Activated T-helper 1 cell treated with anti-CD3 and anti-CD28 coated beads, Interleukin-2, amount 50 U/mL, for 16 hours (primary cell): Measurements from ENCODE around the gene ADCK1.
"Not testable (repeated sequence)": the region's sequence is repeated elsewhere in the genome, so short reads cannot be mapped to it uniquely, and the experiment has no call there.

Source experiments
- DNase-seq, 2 donors: peaks; one replicate each; pipeline ENCODE4 v3.0.0-alpha.2; 2020; ENCODE audit warnings: low read depth in 1 of 2, low spot score in 1 of 2

Gene ADCK1

DNA sequence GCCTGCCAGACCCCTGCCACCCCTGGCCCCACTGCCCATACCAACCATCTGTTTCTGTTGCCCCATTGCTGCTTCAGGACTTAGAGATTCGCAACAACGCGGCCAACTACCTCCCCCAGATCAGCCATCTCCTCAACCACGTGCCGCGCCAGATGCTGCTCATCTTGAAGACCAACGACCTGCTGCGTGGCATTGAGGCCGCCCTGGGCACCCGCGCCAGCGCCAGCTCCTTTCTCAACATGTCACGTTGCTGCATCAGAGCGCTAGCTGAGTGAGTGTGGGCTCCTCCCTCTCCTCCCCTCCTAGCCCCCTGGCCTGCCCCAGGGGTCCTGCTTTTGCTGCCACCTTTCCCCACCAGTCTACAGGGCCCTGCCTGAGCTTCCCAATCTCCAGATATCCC, 131.5 kb downstream of the ADCK1 start:
- no peak for DNase-seq

DNA sequence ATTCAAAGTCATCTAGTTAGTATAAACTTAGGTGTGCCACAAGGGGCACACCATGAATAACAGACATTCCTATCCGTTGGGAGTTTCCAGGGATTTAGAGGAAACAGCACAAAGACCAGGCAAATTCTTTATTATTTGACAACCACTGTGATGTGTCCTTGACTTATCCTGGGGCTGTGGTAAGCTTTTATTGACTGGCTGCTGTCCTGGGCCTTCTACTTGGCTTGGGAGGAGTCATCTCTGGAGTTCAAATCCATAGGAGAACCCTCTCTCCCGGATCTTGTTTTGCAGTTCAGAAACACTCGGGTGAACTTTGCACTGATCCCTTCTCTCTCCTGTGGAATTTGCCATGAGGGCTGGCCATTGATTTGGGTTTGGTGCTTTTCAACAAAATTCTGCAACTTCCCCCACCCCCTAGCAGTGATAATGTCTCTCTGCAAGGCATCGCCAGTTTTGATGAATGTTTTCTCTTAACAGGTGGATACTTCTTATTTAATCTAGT, 136.3 kb downstream of the ADCK1 start:
- no peak for DNase-seq

DNA sequence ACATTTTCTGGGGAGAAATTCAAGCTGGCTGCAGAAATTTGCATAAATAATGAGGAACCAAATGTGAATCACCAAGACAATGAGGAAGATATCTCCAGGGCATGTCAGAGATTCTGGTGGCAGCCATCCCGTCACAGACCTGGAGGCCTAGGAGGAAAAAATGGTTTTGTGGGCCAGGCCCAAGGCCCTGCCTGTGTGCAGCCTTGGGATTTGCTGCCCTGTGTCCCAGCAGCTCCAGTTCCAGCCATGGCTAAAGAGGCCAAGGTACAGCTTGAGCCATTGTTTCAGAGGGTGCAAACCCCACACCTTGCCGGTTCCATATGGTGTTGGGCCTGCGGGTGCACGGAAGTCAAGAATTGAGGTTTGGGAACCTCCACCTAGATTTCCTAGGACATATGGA, 147.5 kb downstream of the ADCK1 start:
- no peak for DNase-seq

DNA sequence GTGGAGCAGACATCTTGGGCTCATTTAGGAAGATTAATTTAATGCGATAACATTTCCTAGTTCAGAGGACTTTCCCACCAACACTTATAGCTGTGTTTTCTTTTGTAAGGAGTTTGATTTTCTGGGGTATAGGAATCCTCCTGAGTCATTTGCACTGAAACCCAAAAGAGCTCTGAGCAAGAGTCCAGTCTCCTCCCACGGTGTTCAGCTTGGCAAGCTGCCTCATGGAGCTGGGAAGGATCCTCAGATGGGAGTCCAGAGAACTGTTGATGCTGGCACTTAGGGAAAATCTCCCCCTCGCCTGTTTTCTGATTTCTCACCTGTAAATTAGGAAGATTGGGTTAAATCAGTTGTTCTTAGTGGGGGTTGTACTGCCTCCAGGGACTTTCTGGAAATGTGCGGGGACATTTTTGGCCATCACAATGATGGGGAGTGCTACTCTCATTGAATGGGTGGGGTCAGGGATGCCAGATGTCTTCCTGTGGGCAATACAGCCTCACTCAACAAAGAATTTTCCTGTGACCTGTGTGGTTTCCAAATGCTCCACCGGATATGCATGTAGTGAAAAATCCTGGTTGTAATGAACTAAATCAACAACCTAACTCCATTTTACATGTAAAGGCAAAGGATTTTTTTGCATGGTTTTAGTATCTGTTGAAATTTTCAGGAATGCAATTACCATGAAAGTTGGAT, 150.6 kb downstream of the ADCK1 start:
- DNase-seq: no peak

DNA sequence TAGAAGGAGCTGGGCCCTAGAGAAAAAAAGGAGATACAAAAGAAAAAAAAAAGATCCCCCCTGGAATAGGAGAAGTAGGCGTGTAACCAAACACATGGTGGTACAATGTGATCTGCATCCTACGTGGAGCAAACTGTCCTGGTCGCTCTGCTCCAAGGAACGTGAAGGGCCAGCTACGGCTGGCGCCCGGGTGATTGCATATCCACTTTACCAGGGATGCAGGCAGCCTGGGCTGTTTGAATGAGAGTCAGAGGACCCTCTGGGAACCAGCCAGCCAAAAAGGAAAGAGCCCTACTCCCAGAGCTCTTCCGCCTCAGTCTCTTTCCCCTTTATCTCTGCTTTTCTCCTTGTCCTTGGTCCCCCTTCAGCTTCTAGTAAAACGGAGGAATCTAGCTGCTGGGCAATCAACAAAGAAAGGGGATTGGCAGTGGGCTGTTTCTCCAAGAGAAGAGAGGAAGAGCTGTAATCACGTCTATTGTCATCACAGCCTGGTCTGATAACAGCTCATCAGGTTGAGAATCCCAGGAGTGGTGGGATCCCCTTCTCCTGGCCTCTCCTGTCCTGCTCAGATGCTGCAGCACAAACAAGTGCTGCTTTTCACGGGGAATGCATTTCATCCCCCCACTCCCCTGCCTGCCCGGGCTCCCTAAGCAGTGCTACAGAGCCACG, 156.0 kb downstream of the ADCK1 start:
- DNase-seq: no peak

DNA sequence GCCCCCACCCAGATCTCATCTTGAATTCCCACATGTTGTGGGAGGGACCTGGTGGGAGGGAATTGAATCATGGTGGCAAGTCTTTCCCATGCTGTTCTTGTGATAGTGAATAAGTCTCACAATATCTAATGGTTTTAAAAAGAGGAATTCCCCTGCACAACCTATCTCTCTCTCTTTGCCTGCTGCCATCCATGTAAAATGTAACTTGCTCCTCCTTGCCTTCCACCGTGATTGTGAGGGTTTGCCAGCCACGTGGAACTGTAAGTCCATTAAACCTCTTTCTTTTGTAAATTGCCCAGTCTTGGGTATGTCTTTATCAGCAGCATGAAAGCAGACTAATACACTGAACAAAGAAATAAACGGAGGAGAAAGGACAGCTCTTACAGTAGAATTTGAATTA, 159.8 kb downstream of the ADCK1 start:
- not testable (repeated sequence) for DNase-seq

DNA sequence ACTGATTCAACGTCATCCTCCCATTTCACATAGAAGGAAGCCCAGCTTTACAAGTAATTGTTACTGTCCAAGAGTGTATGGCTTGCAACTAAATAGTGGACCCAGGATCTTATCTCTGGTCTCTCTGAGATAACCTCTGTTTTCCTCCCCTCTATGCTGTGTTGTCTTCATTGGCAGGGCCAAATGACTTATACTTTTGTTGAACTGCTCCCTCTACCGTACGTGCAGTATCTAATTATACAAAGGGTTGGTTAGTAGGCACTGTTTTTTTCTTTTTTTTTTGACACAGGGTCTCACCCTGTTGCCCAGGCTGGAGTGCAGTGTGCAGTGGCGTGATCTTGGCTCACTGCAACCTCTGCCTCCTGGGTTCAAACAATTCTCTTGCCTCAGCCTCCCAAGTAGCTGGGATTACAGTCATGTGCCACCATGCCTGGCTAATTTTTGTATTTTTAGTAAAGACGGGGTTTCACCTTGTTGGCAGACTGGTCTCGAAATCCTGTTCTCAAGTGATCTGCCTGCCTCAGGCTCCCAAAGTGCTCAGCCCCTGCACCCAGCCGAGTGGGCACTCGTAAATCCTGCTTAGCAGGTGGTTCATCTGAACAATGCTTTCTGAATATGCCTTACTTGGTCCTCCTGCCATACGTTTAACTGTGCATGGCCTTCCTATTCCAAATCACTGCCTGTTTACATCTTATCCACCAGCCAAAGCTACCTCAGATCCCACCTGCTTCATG, 162.1 kb downstream of the ADCK1 start:
- DNase-seq: no peak

DNA sequence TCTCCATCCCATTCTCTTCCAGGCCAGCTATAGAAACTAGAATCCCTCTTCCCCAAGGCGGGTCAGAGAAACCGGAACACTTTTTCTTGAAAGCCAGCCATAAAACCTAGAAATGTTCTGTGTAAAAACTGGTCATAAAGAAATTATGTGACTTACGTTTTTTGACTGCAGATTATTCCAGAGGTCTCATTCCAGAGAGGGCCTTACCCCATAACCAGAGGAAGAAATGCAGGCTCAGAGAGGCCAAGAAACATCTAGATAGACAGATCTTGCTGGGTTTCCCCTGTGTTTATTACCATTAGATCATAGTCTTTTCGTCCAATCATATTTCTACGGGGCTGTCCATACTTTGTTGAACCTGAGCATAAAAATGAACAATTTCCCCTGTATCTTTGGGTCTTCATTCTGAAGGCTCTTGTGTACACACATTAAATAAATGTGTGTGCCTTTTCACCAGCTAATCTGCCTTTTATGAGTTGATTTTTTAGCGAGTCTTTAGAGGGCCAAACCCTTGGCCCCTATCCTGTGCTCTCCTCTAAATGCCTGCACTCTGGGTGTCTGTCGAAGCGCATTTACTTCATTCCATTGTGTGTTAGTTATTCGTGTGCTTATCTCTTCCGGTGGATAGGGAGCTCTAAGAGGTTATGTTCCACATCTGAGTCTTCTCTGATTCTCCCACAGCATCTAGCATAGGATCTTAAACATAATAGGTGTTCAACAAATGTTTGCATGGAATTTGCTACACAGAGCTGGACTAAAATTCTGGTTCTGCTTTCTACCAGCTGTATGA, 163.0 kb downstream of the ADCK1 start:
- DNase-seq: no peak

DNA sequence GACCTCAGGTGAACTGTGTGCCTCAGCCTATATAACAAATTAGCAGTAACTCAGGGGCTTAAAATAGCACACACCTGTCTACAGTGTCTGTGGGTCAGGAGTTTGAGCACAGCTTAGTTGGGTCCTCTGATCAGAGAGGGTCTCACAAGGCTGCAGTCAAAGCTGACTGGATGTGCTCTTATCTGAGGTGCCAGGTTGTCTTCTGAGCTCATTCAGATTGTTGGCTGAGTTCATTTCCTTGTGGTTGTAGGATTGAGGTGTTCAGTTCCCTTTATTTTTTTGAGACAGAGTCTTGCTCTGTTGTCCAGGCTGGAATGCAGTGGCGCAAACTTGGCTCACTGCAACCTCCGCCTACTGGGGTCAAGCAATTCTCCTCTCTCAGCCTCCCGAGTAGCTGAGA, 164.7 kb downstream of the ADCK1 start:
- no peak for DNase-seq

DNA sequence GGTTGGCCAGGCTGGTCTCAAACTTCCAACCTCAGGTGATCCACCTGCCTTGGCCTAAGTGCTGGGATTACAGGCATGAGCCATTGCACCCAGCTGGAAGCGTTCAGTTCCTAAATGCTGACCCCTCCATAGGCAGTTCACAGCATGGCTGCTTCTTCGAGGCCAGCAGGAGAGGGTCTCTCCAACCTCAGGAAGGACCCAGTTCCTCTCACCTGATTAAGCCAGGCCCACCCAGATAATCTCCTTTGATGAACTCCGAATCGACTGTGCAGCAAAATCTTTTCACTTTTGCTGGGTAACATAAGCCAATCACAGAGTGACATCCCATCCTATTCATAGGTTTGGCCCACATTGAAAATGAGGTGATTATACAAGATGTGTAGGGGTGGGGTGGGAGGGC, 165.1 kb downstream of the ADCK1 start:
- DNase-seq: no peak

DNA sequence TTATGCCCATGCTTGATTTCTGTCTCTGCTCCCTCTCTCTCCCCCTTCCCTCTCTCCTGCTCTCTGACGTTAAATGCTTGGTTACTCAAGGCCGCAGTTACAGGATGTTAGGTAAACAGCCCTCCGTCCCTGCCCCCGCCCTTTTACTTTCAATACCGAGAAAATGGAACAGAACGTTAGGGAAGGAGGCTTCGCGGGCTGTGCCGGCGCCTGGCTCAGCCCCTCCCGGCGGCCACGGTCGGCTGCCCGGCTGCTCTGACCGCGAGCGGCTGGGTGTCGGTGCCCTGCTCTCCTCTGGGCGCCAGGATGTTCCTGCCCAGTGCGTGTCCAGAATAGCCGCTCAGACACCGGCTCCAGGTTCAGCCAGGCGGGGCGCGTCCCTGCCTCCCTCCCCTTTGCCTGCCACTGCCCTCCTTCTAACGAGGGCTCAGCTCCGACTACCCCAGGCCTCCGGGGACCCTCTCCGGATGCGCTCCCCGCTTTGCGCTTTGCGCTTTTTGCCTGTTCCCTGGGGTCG, 166.1 kb downstream of the ADCK1 start:
- DNase-seq: no peak

DNA sequence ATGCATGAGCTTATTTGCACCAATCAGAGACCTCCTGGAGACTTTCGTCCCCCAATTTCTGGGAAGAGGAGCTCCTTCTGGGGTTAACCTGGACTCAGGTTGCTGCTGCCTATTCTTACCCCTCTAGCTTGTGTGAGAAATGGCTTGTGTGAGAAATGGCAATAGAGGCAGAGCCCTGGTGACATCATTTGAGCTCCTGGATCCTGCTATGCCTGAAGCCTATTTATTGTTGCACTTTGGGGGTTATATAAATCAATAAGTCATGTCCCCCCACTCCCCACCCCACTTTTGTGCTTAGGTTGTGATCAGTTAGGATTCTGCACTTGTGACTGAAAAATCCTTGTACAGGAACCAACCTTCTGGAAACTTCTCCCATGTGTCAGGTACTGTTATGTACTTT, 167.2 kb downstream of the ADCK1 start:
- DNase-seq: no peak

DNA sequence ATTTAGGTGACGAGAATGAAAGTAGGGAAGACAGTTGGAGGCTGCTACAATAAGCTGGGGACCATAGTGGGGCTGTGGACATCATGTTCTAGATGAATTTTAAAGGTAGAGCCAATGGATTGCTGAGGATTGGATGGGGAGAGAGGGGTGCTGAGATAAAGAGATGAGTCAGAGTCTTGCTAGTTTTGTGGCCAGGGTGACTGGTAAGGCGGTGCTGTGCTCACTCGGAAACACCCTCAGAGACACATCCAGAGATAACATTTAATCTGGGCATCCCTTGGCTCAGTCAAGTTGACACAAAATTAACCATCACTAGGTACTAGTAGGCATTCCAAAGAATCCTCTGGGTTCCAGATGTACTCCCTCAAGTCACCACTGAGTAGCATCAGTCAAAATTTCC, 170.7 kb downstream of the ADCK1 start:
- no peak for DNase-seq

DNA sequence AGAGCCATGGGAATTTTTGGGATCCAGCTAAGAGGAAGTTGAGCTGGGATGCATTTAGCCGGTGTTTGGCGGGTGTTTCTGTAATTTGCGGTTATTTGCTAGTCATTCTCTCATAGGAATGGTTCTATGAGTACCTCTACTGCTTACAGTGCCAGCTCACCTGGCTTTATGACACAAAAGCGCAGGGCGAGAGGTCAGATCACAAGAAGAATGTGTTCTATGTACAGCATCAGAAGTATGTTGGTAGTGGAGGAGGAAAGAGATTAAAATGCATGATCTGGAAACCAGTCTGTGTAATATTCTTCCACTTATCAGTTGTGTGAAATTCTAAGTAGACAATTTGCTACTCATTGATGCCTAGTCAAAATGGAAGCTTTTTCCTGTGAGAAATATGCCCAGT, 173.3 kb downstream of the ADCK1 start:
- no peak for DNase-seq

DNA sequence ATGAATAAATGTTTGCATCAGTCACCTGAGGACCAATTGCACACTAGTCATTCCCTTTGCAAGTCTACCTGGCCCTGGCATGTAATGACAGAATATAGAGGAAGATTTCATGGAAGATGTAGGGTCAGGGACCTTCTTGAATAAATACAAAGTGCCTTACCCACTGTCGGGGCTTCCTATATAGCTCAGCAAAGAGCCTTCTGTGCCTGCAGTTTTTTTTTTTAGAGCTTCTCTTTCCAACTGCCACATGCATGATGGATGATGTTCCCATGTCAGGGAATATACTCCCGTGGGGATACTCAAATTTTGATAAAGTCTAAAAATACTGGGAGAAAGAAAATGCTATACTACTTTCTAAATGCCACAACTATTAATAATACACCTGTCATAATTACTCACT, 176.7 kb downstream of the ADCK1 start:
- DNase-seq: no peak

DNA sequence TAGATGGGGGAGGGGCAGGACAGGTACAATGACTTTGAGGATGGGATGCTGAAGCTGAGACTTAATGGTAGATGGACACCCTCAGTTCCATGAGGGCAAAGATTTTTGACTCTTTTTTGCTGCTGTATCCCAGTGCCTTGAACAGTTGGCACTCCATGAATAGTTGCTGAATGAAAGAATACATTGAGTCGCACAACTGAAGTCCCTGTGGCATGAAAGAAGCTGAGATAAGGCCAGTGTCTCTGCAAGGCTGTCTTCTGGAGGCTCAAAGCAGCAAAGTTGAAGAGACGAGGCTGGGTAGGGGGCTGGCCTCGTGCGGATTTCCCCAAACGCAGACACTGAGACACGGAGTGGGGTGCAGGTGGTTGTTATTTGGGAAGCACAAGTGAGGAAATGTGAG, 179.3 kb downstream of the ADCK1 start:
- no peak for DNase-seq

DNA sequence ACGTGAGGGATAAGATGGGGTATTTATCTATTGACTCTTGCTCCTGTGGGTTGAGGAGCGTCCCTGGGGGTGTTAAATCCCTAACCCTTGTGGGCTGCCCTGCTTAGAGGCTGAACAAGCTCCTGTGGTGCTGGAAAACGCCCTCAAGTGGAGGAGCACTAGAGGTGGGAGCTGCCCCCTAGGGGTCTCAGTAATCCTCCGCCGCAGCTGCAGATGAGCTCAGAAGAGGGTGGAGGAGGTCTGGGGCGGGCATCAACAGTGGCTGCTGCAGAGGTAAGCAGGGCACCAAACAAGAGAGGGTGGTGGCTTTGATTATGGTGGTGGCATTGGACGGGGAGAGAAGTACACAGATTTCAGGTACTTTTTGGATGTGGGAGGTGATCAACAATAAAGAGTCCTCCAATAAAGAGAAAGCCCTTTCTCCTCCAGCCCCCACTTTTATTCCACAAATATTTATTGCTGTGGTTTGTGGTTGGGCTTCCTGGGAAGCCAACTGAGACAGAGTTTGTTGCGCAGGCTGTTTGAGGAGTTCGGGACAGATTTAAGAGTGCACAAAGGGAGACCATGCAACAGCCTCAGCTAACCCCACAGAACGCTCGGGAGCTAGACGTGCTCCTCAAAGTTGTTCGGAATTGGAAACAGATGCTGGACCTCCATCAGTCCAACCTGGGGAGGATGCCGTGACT, 179.9 kb downstream of the ADCK1 start:
- DNase-seq: no peak

DNA sequence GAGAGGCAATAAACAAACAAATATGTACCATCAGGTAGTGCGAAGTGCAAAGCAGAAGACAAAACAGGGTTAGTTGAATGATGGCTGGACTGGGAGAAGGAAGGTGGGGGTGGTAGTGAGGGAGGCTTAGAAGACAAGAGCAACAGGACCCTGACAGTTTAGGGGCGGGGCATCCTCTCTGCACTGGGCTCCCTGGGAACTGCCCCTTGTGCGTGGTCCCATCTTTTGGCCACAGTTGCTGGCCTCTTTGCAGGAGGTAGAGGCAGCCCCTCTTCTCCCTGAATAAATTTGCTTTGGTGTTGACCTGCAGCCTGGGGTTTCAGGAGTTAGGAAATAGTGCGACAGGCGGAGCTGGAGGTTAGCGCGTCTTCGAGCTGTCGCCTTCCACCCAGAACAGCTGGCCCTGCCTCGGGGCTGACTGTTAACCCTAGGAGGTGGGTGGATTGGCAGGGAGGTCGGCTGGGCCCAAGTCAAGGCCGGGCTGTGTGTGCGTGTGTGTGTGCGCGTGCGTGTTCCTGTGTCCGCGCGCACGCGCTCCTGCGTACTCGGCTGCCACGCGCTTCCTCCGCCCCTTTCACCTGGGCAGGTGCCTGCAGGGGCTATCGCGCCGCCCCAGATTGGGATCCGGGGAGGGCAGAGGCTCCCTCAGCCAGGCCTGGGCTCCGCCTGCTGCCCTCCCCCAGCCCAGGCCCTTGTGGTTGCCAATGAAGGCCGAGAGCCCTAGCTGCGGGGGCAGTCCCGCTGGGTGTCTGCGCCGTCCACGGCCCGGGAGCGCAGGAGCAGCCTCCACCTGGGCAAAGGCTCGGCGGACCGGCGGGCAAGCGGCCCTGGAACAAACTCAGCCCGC, 180.8 kb downstream of the ADCK1 start:
- DNase-seq: no peak
